ENCODE data around the gene CEACAM21. TPM values are rescaled to one million over a fixed set of nuclear protein-coding genes. Genes with fewer than 3 reads are reported as not detected.

Gene CEACAM21
- total and polyA plus RNA-seq, 3 donors from 2014 or later: 0.71 to 3.6 (median 1.3) TPM

- Histone ChIP-seq H3K36me3 (ENCODE audit: low read depth, missing control alignments) (no peaks in the 10 kb centered on the region), H3K4me3 (no peak overlapping the region), H3K4me1 (no peaks in the 10 kb centered on the region), H3K27ac (no peak overlapping the region), H3K27me3 (no peaks in the 10 kb centered on the region), H3K9me3 (no peaks in the 10 kb centered on the region)
- TF ChIP-seq POLR2A (IDR thresholded peaks at IDR 0.05): no peak
- no peak for TF ChIP-seq CTCF (IDR thresholded peaks at IDR 0.05)
- intact Hi-C loops (cut with DNase I; ENCODE audit: low total_unique reads): no loop called here
- no peak for DNase-seq
- 50 to 56% methylated on average over 7 of the region's 7 CpGs for WGBS, 2 donors
Measured at GRCh38 chr19:41619018-41619556, 43.1 kb downstream of the CEACAM21 start.

- Histone ChIP-seq H3K27me3 (no peaks in the 10 kb centered on the region), H3K9me3 (no peaks in the 10 kb centered on the region), H3K36me3 (ENCODE audit: low read depth, missing control alignments) (no peaks in the 10 kb centered on the region), H3K4me3 (no peak overlapping the region), H3K27ac (no peak overlapping the region), H3K4me1 (no peaks in the 10 kb centered on the region)
- WGBS, 2 donors: 77 to 78% methylated on average over 5 of the region's 5 CpGs
- intact Hi-C loops (cut with DNase I; ENCODE audit: low total_unique reads): no loop called here
- no peak for DNase-seq
- no peak for TF ChIP-seq POLR2A (IDR thresholded peaks at IDR 0.05)
- no peak for TF ChIP-seq CTCF (IDR thresholded peaks at IDR 0.05)
Measured at GRCh38 chr19:41620171-41620570, 44.2 kb downstream of the CEACAM21 start.

- Histone ChIP-seq H3K36me3 (ENCODE audit: low read depth, missing control alignments) (no peaks in the 10 kb centered on the region), H3K4me3 (no peak overlapping the region), H3K27me3 (no peaks in the 10 kb centered on the region), H3K27ac (no peak overlapping the region), H3K4me1 (no peaks in the 10 kb centered on the region), H3K9me3 (no peaks in the 10 kb centered on the region)
- TF ChIP-seq CTCF (IDR thresholded peaks at IDR 0.05): no peak
- TF ChIP-seq POLR2A (IDR thresholded peaks at IDR 0.05): no peak
- DNase-seq: no peak
- 51 to 54% methylated on average over 4 of the region's 4 CpGs for WGBS, 2 donors
- intact Hi-C loops (cut with DNase I; ENCODE audit: low total_unique reads): no loop called here
Measured at GRCh38 chr19:41621226-41621625, 45.3 kb downstream of the CEACAM21 start.

GRCh38 chr19:41621654-41622053, 45.7 kb downstream of the CEACAM21 start:
- WGBS, 2 donors: 46 to 65% methylated on average over 7 of the region's 7 CpGs
- intact Hi-C loops (cut with DNase I; ENCODE audit: low total_unique reads): no loop called here

More at GRCh38 chr19:41621654-41622053, 45.7 kb downstream of the CEACAM21 start:
- Histone ChIP-seq H3K4me3 (no peak overlapping the region), H3K27ac (no peak overlapping the region), H3K4me1 (no peaks in the 10 kb centered on the region), H3K27me3 (no peaks in the 10 kb centered on the region), H3K36me3 (ENCODE audit: low read depth, missing control alignments) (no peaks in the 10 kb centered on the region), H3K9me3 (no peaks in the 10 kb centered on the region)
- no peak for TF ChIP-seq CTCF (IDR thresholded peaks at IDR 0.05)
- no peak for TF ChIP-seq POLR2A (IDR thresholded peaks at IDR 0.05)
- no peak for DNase-seq

Data from testis (tissue), 3 donors.